Measurements from ENCODE around the gene DKKL1. TPM values are rescaled to one million over a fixed set of nuclear protein-coding genes. Genes with fewer than 3 reads are reported as not detected.

Gene DKKL1
- total RNA-seq, 2 experiments from 2014 or later, result 0.61 to 0.63 TPM

- ChIA-PET POLR2A (interaction anchor here (0.5 to 1.2 kb wide), 2 partner anchors 8 to 209 kb away, joined by 3 to 5 read pairs; no protein-coding TSS in a partner anchor), CTCF (ENCODE audit: unreplicated experiment) (interaction anchor here (0.7 kb wide), 1 partner anchor 12 kb away, joined by 3 read pairs; no protein-coding TSS in a partner anchor)
- H3K4me3 ChIP-seq (ENCODE audit: low read depth, low read length, poor library complexity, severe bottlenecking), result no peak overlapping the region
- no peaks in the 10 kb centered on the region for H3K79me2 ChIP-seq (ENCODE audit: insufficient read depth, low read depth, low read length)
- peak overlapping the region; percentile 49 for H3K4me2 ChIP-seq (ENCODE audit: low read length)
- intact Hi-C loops (cut with micrococcal nuclease; ENCODE audit: unreplicated experiment), result no loop called here
- H4K20me1 ChIP-seq (ENCODE audit: insufficient read depth, low read length), result no peaks in the 10 kb centered on the region
- H3K4me1 ChIP-seq (ENCODE audit: insufficient read depth, low read length, poor library complexity, severe bottlenecking), result peaks cover 57% of the 10 kb centered on the region
- no peaks in the 10 kb centered on the region for H3K9me3 ChIP-seq (ENCODE audit: low read length)
- peak; percentile 59; the same call in 1 of the 2 replicates for TF ChIP-seq CTCF (conservative IDR thresholded peaks at IDR 0.05; ENCODE audit: low read length)
- TF ChIP-seq EZH2phosphoT487 (IDR thresholded peaks at IDR 0.05; ENCODE audit: borderline replicate concordance, low read depth, low read length), result no peak
- no peaks in the 10 kb centered on the region for H3K36me3 ChIP-seq (ENCODE audit: insufficient read depth, low read length)
- BruUV-seq (replicated peaks), result no TSS peak
- peak overlapping the region; percentile 40 for H3K27ac ChIP-seq (ENCODE audit: low read depth, low read length, poor library complexity, severe bottlenecking)
- H3K9me2 ChIP-seq (ENCODE audit: insufficient read depth, low read length), result no peaks in the 10 kb centered on the region
- peak overlapping the region; percentile 54; the same call in 1 of the 2 replicates for H2AFZ ChIP-seq (ENCODE audit: low read length)
- peak; percentile 37 for DNase-seq (ENCODE audit: low spot score)
Measured at GRCh38 chr19:49417088-49417487, 53.4 kb downstream of the DKKL1 start.

- POLR2A ChIA-PET, result no interaction called here
- CTCF ChIA-PET (ENCODE audit: unreplicated experiment), result interaction anchor here (0.6 to 0.7 kb wide), 2 partner anchors 15 to 291 kb away, joined by 3 to 4 read pairs; no protein-coding TSS in a partner anchor
- Histone ChIP-seq H2AFZ (ENCODE audit: low read length) (no peak overlapping the region), H4K20me1 (ENCODE audit: insufficient read depth, low read length) (no peaks in the 10 kb centered on the region), H3K9me2 (ENCODE audit: insufficient read depth, low read length) (no peaks in the 10 kb centered on the region), H3K4me3 (ENCODE audit: low read depth, low read length, poor library complexity, severe bottlenecking) (no peak overlapping the region), H3K4me1 (ENCODE audit: insufficient read depth, low read length, poor library complexity, severe bottlenecking) (peaks cover 55% of the 10 kb centered on the region), H3K79me2 (ENCODE audit: insufficient read depth, low read depth, low read length) (no peaks in the 10 kb centered on the region), H3K9me3 (ENCODE audit: low read length) (no peaks in the 10 kb centered on the region), H3K4me2 (ENCODE audit: low read length) (no peak overlapping the region), H3K27ac (ENCODE audit: low read depth, low read length, poor library complexity, severe bottlenecking) (no peak overlapping the region), H3K36me3 (ENCODE audit: insufficient read depth, low read length) (no peaks in the 10 kb centered on the region)
- BruUV-seq (replicated peaks), result no TSS peak
- no peak for DNase-seq (ENCODE audit: low spot score)
- TF ChIP-seq CTCF (conservative IDR thresholded peaks at IDR 0.05; ENCODE audit: low read length), result no peak
- TF ChIP-seq EZH2phosphoT487 (IDR thresholded peaks at IDR 0.05; ENCODE audit: borderline replicate concordance, low read depth, low read length), result no peak
- intact Hi-C loops (cut with micrococcal nuclease; ENCODE audit: unreplicated experiment), result no loop called here
Measured at GRCh38 chr19:49418511-49418910, 54.8 kb downstream of the DKKL1 start.

- H3K9me3 ChIP-seq (ENCODE audit: low read length), result no peaks in the 10 kb centered on the region
- TF ChIP-seq EZH2phosphoT487 (IDR thresholded peaks at IDR 0.05; ENCODE audit: borderline replicate concordance, low read depth, low read length), result no peak
- no peak for TF ChIP-seq CTCF (conservative IDR thresholded peaks at IDR 0.05; ENCODE audit: low read length)
- intact Hi-C loops (cut with micrococcal nuclease; ENCODE audit: unreplicated experiment), result no loop called here
Measured at GRCh38 chr19:49419173-49419572, 55.5 kb downstream of the DKKL1 start.

More at GRCh38 chr19:49419173-49419572, 55.5 kb downstream of the DKKL1 start:
- Histone ChIP-seq H3K4me1 (ENCODE audit: insufficient read depth, low read length, poor library complexity, severe bottlenecking) (peaks cover 62% of the 10 kb centered on the region), H3K36me3 (ENCODE audit: insufficient read depth, low read length) (no peaks in the 10 kb centered on the region), H3K4me2 (ENCODE audit: low read length) (no peak overlapping the region), H3K9me2 (ENCODE audit: insufficient read depth, low read length) (no peaks in the 10 kb centered on the region), H4K20me1 (ENCODE audit: insufficient read depth, low read length) (no peaks in the 10 kb centered on the region), H3K4me3 (ENCODE audit: low read depth, low read length, poor library complexity, severe bottlenecking) (no peak overlapping the region), H2AFZ (ENCODE audit: low read length) (no peak overlapping the region), H3K27ac (ENCODE audit: low read depth, low read length, poor library complexity, severe bottlenecking) (no peak overlapping the region), H3K79me2 (ENCODE audit: insufficient read depth, low read depth, low read length) (no peaks in the 10 kb centered on the region)
- DNase-seq (ENCODE audit: low spot score), result no peak
- BruUV-seq (replicated peaks), result no TSS peak
- ChIA-PET CTCF (ENCODE audit: unreplicated experiment) (interaction anchor here (0.7 kb wide), 1 partner anchor 16 kb away, joined by 3 read pairs; no protein-coding TSS in a partner anchor), POLR2A (no interaction called here)
